Right renal pelvis (tissue), 4 donors: ENCODE results near the gene ADRA1B. TPM values are rescaled to one million over a fixed set of nuclear protein-coding genes. Genes with fewer than 3 reads are reported as not detected.
"Not testable (repeated sequence)": the region's sequence is repeated elsewhere in the genome, so short reads cannot be mapped to it uniquely, and the experiment has no call there.

ENCODE experiments used
- DNase-seq, 4 donors: peaks; one replicate each; pipeline ENCODE4 v3.0.0-alpha.2; 2013; ENCODE audit warnings: low read depth in 4 of 4, low spot score in 3 of 4, missing footprints in 1 of 4
- polyA plus RNA-seq, 4 donors: library from polyadenylated mRNA; unstranded; fragments of 120-200 nt; gene quantifications; one replicate each; pipeline ENCODE4 v1.2.1, GENCODE V29; 2013; ENCODE audit not compliant: insufficient read length in 4 of 4

ADRA1B gene
- polyA plus RNA-seq, 4 donors = 2.4 to 3.1 (median 3.0) TPM

DNA sequence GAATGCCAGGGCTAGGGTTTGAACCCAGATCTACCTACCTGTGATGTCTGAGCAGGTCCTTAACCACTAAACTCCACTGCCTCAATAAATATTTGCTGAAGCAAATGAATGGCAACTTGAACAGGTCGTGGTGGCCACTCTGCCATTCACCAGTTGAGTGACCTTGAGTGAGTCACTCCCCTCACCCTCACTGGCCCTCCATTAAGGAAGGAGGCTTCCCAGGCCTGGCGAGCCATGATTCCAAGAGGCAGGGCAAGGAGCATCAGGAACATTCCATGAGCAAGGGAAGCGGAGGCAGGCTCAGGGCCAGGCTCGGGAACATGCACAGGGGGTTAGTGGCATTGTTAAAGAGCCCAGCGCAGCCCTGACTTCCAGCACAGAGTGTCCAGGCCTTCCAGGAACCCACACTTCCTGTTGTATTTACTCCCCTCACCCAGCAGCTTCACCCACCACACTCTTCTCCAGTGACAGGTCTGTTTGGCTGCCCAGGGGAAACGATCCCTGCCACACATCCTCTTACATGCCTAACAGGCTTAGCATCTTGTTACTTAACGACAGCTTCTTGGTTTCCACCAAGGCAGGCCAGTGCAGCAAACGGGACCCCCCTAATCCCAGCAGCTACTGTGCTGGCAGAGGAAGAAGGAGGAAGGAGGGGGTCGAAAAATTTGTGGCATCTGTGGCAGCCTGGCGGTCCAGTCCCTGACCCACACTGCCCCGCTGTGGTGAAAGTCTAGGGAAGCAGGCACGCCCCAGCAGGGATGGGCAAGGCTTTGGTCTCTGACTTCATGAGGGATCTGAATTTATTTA lies 49.0 kb downstream of the ADRA1B start:
- no peak for DNase-seq

DNA sequence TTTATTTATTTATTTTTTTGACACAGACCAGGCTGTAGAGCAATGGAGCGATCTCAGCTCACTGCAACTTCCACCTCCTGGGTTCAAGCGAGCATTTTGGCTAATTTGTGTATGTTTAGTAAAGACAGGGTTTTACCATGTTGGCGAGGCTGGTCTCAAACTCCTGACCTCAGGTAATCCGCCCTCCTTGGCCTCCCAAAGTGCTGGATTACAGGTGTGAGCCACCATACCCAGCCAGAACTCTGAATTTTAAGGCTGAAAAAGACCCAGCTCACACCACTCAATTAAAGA lies 49.5 kb downstream of the ADRA1B start:
- DNase-seq = not testable (repeated sequence)

DNA sequence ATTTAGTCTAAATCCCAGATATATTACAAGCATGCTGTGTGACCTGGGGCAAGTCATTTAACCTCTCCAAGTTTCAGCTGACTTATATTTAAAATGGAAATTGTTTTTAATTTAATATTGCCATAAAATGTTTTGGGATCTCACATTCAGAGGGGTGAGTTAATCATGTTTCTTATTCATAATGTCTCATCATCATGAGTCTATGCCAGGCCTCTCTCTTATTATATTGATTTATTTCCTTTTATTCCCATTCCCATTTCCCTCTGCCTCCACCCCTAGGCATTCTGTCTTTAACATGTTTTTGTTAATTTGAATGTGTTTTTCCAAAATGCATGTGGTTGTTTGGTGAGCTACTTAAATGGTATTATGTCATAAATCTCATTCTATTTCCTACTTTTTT lies 53.7 kb downstream of the ADRA1B start:
- DNase-seq = no peak

DNA sequence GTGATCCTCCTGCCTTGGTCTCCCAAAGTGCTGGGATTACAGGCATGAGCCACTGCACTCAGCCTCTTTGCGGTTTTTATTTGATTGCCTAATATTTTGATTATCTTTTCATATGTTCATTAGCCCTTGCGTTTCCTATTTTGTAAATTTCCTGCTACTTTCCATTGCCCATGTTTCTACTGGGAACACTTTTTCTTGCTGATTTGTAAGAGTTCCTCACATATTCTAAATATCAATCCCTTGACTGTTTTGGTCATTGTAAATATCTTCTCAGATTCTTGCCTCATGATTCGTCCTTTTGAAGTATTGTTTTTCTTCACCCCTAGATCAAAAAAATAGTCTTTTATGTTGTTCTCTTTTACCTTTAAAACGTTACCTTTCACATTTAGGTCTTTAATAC lies 54.8 kb downstream of the ADRA1B start:
- DNase-seq = no peak

DNA sequence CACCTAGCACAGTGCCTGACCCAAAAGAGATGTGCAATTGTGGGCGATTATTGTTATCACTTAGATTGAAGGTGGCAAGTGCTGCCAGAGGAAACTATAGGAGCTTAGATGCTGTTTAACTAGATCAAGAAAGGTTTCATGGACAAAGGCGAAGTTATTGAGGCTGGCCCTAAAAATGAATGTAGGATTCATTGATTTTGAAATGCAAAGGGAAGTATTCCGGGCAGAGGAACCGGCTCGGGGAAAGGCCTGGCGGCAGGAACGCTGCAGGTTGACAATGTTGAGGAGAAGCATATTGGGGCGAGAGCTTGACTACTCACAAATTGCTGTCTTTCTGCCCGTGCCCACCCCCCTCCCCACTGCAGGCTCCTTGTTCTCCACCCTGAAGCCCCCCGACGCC lies 55.2 kb downstream of the ADRA1B start:
- no peak for DNase-seq

DNA sequence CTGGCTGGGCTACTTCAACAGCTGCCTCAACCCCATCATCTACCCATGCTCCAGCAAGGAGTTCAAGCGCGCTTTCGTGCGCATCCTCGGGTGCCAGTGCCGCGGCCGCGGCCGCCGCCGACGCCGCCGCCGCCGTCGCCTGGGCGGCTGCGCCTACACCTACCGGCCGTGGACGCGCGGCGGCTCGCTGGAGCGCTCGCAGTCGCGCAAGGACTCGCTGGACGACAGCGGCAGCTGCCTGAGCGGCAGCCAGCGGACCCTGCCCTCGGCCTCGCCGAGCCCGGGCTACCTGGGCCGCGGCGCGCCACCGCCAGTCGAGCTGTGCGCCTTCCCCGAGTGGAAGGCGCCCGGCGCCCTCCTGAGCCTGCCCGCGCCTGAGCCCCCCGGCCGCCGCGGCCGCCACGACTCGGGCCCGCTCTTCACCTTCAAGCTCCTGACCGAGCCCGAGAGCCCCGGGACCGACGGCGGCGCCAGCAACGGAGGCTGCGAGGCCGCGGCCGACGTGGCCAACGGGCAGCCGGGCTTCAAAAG lies 55.7 kb downstream of the ADRA1B start:
- no peak for DNase-seq

DNA sequence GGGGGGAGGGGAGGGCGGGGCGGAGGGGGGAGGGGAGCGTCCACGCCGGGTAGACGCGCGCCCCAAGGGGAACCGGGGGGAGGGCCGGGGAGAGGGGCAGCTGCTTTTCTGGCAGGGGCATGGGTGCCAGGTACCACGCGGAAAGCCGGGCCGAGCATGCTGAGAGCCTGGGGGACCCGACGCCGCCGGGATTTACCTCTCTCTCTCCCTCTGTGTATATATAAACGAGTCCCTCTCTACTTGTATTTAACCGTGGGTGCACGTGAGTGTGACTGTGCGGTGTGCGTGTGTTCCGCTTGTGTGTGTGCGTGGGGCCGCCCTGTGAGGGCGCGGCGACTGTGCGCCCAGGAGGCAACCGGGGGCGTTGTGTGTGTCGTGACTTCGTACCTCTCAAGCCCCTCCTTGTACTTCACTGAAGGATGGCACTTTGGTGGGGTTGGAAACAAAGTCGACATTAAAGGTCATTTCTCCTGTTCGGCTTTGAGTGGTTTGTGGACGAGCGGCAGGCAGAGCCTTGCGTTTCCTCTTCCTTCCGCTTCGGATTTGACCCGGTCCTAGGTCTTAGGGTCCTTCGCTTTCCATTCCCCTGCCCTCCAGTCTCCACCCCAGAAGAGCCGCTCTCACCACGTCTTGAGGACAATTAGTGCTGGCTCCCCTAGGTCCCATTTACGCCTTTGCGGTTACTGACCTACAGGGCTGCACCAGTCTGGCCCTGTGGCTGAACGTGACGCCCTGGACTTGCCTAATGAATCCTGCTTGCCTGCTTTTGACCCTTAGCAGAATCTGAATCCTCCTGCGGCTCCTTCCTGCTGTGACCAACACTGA lies 56.5 kb downstream of the ADRA1B start:
- DNase-seq = no peak

DNA sequence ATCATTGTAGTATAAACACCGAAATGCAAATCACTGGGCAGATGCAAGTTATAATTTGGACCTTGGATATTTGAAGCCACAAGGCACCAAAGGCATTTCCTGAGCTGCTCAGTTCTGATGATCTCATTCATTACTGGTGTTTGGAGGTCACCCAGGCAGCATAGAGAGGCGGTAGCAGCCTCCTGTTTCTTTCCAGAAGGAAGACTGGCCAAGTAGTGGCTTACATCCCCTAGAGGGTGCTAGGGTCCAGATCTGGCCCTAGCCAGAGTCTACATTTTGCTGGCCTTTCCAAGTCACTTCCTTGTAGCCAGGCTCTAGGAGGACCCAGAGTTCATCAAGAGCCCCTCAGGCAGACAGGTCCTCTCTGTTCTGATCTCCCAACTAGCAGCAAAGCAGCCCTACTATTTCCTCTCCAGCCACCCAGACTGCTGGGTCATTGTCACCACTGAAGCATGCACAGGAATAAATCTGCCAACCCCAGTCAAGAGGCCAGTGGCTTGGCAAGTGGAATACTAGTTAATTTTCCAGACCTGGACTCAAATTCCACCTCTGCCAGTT lies 59.3 kb downstream of the ADRA1B start:
- no peak for DNase-seq

DNA sequence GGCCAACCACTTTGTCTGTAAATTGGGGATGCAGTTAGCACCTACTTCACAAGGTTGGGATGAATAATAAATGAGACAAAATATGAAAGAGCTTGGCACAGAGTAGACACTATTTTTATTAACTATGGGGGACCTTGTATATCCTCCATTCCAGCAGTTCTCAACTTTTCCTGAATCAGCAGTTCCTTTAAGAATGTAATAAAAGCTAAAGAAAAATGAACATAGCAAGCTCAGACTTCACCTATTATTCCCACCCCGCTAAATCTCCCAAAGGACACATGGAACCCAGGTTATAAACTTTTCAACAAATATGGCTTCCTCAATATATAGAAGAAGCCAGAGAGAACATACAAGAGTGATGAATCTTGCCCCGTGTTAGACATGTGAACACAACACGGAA lies 60.6 kb downstream of the ADRA1B start:
- DNase-seq = no peak

DNA sequence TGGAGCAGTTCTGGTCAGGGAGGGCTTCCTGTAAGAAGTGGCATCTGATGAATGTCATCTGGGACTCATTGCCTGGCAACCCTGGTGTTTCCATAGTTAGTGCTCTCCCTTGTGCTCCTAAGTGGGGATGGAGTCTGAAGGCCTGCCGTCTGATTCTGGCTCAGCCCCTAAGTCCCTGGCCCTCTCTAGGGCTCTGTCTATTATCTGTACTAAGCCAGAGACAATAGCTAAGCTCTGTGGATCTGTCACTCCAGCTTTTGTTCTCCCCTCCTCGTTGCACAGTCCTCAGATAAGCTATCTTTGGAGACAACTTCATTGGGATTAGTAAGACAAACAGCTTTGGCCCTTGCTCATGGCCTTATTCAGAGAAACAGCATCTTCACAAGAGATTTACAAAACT lies 62.1 kb downstream of the ADRA1B start:
- no peak for DNase-seq

DNA sequence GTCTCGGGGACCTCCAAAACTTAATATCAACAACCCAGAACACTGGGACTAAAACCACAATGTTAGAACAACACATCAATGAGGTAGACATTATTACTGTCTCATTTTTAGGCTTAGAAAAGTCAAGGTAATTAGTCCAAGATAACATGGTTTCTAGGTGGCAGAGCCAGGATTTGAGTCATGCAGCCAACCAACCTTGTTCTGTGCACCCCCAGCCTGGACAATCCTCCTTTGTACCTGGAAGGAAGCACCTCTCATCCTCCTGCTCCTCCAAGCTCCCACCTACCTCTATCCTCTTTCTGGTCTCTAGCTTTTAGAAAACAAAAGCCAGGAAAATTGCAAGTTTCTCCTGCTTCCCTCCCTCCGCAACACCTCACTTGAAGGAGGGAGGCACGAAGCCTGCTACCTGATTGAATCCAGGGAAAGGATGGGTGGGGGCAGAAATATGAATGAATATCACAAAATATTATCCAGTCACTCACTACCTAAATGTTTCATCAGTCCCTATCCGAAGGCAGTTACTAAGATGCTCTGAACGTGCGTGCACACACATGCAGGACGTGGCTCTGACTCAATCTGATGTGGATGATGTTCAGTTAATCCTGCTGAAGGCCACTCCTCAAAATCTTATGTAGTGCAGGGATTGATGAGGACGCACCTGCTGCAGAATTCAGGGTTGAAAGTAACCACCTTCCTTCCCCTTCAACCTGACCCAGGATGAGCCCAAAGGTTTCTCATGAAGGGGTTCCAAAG lies 66.3 kb downstream of the ADRA1B start:
- DNase-seq = no peak

DNA sequence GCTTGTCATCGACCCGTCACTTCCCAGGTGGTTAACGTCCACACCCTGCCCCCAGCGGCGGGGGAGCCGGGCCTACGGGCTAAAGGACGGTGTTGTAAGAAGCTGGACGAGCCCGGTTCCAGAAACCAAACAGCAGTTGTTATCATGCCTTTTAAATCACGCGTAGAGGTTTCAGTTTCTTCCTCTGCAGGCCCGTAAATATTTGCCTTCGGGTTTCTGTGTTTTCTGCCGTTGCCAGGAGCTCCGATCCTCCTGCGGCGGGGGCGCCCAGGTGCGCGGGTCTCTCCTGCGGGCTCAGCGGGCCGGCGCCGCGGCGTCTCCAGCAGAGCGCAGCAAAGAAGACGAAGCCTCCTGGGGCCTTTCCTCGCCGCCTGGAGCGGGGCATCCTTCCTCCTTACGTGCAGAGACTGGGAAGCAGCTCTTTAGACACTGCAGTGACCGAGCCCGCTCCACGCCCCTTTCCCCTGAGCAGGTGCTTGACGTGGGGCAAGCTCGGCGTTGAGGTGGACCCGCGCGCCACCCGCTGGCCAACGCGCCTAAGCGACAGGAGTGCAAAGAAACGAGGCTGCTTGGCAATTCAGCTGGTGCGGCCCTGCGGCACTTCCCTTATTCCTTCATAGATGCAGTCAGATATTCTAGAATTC lies 70.9 kb downstream of the ADRA1B start:
- DNase-seq = peak in 2 of 4 donors; percentile 44 to 53

DNA sequence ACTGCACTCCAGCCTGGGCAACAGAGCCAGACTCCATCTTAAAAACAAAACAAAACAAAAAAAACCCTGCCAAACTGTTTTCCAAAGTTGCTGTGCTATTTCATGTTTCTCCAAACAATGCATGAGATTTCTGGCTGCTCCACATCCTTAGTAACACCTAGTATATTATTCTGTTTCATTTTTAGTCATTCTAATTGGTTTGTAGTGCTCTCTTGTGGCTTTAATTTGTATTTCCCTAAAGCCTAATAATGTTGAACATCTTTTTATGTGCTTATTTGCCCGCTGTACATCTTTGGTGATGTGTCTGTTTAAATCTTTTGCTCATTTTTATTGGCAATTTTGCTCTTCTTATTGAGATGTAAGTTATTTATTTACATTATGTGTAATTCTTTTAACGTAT lies 74.2 kb downstream of the ADRA1B start:
- no peak for DNase-seq

DNA sequence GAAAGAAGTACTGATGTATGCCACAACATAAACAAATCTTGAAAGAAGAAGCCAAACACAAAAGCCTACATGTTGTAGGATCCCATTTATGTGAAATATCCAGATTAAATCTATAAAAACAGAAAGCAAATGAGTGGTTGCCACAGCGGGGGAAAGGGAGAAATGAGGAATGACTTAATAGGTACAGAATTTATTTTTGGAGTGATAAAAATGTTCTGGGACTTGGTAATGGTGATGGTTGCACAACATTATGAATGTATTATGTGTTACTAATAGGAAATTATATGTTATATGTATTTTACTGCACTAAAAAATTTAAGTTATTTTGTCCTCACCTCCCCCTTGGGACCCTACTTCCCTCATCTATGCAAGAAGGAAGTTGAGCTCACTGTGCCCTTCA lies 76.3 kb downstream of the ADRA1B start:
- DNase-seq = no peak

DNA sequence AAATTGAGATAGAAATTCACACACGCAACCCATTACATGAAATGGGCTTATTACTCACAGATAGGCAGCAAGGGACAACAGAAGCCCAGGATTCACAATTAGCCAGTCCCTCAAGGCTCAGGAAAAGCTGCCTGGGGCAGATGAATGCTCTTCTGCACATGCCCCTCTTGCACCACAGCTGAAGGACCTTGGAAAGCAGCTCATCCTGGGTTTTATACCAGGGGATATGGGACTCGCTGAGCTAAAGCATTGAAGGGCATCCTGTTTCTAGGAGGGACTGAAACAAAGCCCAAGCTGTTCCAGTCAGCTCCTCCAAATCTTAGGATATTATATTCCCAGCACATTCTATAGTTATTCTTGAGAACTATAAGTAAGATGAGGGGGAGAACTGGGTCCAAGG lies 76.9 kb downstream of the ADRA1B start:
- DNase-seq = no peak

DNA sequence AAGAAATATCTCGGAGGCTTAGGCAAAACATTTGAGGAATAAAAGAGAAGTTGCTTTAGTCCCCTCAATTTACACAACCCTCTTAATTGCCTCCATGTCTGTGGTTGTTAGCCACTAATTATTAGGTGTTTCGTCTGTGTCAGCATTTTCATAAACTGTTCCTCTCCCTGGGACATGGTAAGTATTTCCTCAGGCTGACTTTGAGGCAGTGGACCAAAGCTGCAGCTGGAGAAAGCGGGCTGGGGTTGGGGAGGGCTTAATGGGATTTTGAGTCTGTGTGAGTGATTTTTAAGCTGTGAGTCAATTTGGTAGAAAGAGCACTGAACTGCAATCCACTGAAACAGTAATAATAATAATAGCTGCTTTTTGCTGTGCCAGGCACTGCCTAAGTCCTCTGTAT lies 79.6 kb downstream of the ADRA1B start:
- DNase-seq = no peak

DNA sequence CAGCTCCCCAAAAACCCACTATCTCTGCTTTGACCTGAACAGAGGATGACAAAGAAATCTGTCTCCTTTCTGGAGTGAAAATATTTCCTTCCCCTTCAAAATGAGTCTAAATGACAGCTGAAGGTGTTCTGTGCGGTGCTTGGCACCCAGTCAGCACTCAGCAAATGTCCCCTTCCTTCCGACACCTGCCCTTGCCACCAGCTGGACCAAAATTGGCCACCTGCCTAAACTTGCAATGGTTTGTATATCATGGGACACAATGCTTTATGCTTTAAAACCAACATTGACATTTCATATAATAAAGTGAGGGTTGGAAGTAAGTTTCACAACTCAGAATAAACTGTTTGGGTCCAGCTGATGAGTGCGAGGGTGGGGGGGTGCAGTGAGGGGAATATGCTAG lies 85.2 kb downstream of the ADRA1B start:
- DNase-seq = no peak

DNA sequence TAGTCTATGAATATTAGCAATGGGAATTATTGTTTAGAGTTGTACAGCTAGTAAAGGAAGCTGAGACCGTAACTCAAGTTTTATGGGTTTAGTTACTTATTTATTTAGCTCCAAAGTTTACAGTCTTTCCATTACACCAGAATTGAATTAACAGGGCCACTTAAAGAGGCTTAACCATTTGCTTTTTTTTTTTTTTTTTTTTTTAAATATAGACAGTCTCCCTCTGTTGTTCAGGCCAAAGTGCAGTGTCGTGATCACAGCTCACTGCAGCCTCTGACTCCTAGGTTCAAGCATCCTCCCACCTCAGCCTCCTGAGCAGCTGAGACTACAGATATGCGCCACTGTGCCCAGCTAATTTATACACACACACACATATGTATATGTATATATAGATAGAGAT lies 91.2 kb downstream of the ADRA1B start:
- DNase-seq = no peak

DNA sequence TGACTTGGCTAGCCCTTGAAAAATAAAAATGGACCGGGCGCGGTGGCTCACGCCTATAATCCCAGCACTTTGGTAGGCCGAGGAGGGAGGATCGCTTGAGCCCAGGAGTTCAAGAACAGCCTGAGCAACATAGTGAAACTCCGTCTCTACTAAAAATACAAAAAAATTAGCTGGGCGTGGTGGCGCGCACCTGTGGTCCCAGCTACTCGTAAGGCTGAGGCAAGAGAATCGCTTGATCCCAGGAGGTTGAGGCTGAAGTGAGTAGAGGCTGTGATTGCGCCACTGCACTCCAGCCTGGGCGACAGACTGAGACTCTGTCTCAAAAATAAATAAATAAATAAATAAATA lies 92.2 kb downstream of the ADRA1B start:
- DNase-seq = not testable (repeated sequence)

DNA sequence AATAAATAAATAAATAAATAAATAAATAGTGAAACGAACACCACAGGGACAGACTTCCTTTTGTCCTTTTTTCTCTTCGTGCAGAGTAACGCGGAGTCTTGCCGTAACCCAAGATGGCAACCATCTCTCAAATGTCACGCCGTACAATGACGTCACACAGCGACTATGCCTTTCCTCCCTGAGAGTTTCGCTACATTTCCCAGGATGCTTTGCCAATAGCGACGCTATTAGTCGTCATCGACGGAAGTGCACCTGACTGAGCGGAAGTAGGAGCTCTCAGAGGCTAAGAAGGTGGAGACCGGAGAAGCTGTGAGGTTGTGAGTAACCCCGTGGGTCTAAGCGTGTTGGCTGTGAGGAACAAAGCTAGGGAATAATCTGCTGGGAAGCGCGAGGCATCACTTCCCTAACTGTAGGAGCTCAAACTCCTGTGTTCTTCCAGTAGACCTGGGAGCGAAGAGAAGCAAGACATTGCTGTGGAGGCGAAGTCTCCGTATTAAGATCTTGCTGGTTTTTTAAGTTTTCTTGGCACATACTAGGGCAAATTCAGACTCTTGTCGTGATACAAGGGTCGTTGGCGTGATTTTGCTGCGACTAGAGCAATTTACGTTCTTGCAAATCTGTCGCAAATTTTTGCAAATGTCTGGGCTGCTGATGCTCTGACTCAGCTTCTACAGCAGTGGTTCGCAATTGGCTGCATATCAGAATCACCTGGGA lies 92.8 kb downstream of the ADRA1B start, which contains the start of gene TTC1:
Gene TTC1, plus strand, starts transcription at position 263 of the 714 bp plus-strand sequence. CDS start 1,390 bp downstream, outside the sequence.
- peak; percentile 98 to 99 (median 99) for DNase-seq
